ENCODE results near the gene NLRP6. TPM values are rescaled to one million over a fixed set of nuclear protein-coding genes. Genes with fewer than 3 reads are reported as not detected.
"Not testable (repeated sequence)": the region's sequence is repeated elsewhere in the genome, so short reads cannot be mapped to it uniquely, and the experiment has no call there.

NLRP6 gene
- total RNA-seq, 1 experiment from 2014 or later = not detected

- H3K4me1 ChIP-seq (ENCODE audit: insufficient read depth, low read length, poor library complexity, severe bottlenecking) = peaks cover 29% of the 10 kb centered on the region
- ChIA-PET CTCF (interaction anchor here (0.6 kb wide), 1 partner anchor 29 kb away, joined by 3 read pairs; no protein-coding TSS in a partner anchor), POLR2A (ENCODE audit: low non-redundant PET) (no interaction called here)
- TF ChIP-seq EZH2 (IDR thresholded peaks at IDR 0.05; ENCODE audit: borderline replicate concordance, low read depth, low read length, poor library complexity, severe bottlenecking) (no peak), CTCF (conservative IDR thresholded peaks at IDR 0.05; ENCODE audit: low read depth, low read length) (no peak)
- no peaks in the 10 kb centered on the region for H3K27me3 ChIP-seq (replicated peaks; ENCODE audit: insufficient read depth, low read depth, low read length, poor library complexity)
- H3K4me3 ChIP-seq (ENCODE audit: low read depth, low read length, poor library complexity, severe bottlenecking) = no peak overlapping the region
- BruUV-seq (replicated peaks) = no TSS peak
- H3K36me3 ChIP-seq (ENCODE audit: insufficient read depth, low read length, poor library complexity, severe bottlenecking) = no peaks in the 10 kb centered on the region
- no peaks in the 10 kb centered on the region for H3K9me3 ChIP-seq (ENCODE audit: low read depth, low read length, poor library complexity, severe bottlenecking)
- no peak for DNase-seq (ENCODE audit: low spot score)
- no peak overlapping the region for H3K27ac ChIP-seq (ENCODE audit: low read depth, low read length, poor library complexity, severe bottlenecking)
- intact Hi-C loops (cut with micrococcal nuclease; ENCODE audit: unreplicated experiment) = no loop called here
Observed at GRCh38 chr11:312092-312816, 34.0 kb downstream of the NLRP6 start.

GRCh38 chr11:313304-313786 lies 35.1 kb downstream of the NLRP6 start:
- TF ChIP-seq CTCF (conservative IDR thresholded peaks at IDR 0.05; ENCODE audit: low read depth, low read length) (no peak), EZH2 (IDR thresholded peaks at IDR 0.05; ENCODE audit: borderline replicate concordance, low read depth, low read length, poor library complexity, severe bottlenecking) (no peak)
- H3K4me3 ChIP-seq (ENCODE audit: low read depth, low read length, poor library complexity, severe bottlenecking) = no peak overlapping the region

GRCh38 chr11:313787-314553 lies 35.8 kb downstream of the NLRP6 start, which contains the start of gene IFITM1:
TSS of gene IFITM1 (plus strand) at chr11:314040. CDS start at chr11:314171, 131 bp downstream.
- POLR2A ChIA-PET (ENCODE audit: low non-redundant PET) = no interaction called here
- peak; percentile 84 for DNase-seq (ENCODE audit: low spot score)
- Histone ChIP-seq H3K27me3 (replicated peaks; ENCODE audit: insufficient read depth, low read depth, low read length, poor library complexity) (no peaks in the 10 kb centered on the region), H3K27ac (ENCODE audit: low read depth, low read length, poor library complexity, severe bottlenecking) (peak within 1 kb of the TSS; percentile 81), H3K9me3 (ENCODE audit: low read depth, low read length, poor library complexity, severe bottlenecking) (no peaks in the 10 kb centered on the region), H3K36me3 (ENCODE audit: insufficient read depth, low read length, poor library complexity, severe bottlenecking) (no peaks in the 10 kb centered on the region), H3K4me3 (ENCODE audit: low read depth, low read length, poor library complexity, severe bottlenecking) (peak within 1 kb of the TSS; percentile 55), H3K4me1 (ENCODE audit: insufficient read depth, low read length, poor library complexity, severe bottlenecking) (peaks cover 20% of the 10 kb centered on the region)
- BruUV-seq (replicated peaks) = TSS peak; percentile 81
- intact Hi-C loops (cut with micrococcal nuclease; ENCODE audit: unreplicated experiment) = no loop called here
- CTCF ChIA-PET = no interaction called here
- TF ChIP-seq EZH2 (IDR thresholded peaks at IDR 0.05; ENCODE audit: borderline replicate concordance, low read depth, low read length, poor library complexity, severe bottlenecking) (no peak), CTCF (conservative IDR thresholded peaks at IDR 0.05; ENCODE audit: low read depth, low read length) (no peak)

More at GRCh38 chr11:313304-313786, 35.1 kb downstream of the NLRP6 start:
- CTCF ChIA-PET = no interaction called here
- no TSS peak for BruUV-seq (replicated peaks)
- H3K36me3 ChIP-seq (ENCODE audit: insufficient read depth, low read length, poor library complexity, severe bottlenecking) = no peaks in the 10 kb centered on the region
- H3K27me3 ChIP-seq (replicated peaks; ENCODE audit: insufficient read depth, low read depth, low read length, poor library complexity) = no peaks in the 10 kb centered on the region
- DNase-seq (ENCODE audit: low spot score) = no peak
- H3K27ac ChIP-seq (ENCODE audit: low read depth, low read length, poor library complexity, severe bottlenecking) = peak overlapping the region; percentile 81
- intact Hi-C loops (cut with micrococcal nuclease; ENCODE audit: unreplicated experiment) = no loop called here
- H3K4me1 ChIP-seq (ENCODE audit: insufficient read depth, low read length, poor library complexity, severe bottlenecking) = peaks cover 21% of the 10 kb centered on the region
- no peaks in the 10 kb centered on the region for H3K9me3 ChIP-seq (ENCODE audit: low read depth, low read length, poor library complexity, severe bottlenecking)
- POLR2A ChIA-PET (ENCODE audit: low non-redundant PET) = no interaction called here

GRCh38 chr11:314554-314875 lies 36.3 kb downstream of the NLRP6 start:
- H3K9me3 ChIP-seq (ENCODE audit: low read depth, low read length, poor library complexity, severe bottlenecking); intact Hi-C loops (cut with micrococcal nuclease; ENCODE audit: unreplicated experiment); H3K36me3 ChIP-seq (ENCODE audit: insufficient read depth, low read length, poor library complexity, severe bottlenecking); DNase-seq (ENCODE audit: low spot score); H3K27me3 ChIP-seq (replicated peaks; ENCODE audit: insufficient read depth, low read depth, low read length, poor library complexity); CTCF ChIA-PET; POLR2A ChIA-PET (ENCODE audit: low non-redundant PET); BruUV-seq (replicated peaks): not testable (repeated sequence)
- H3K4me1 ChIP-seq (ENCODE audit: insufficient read depth, low read length, poor library complexity, severe bottlenecking) = peaks cover 18% of the 10 kb centered on the region
- peak overlapping the region; percentile 55 for H3K4me3 ChIP-seq (ENCODE audit: low read depth, low read length, poor library complexity, severe bottlenecking)
- H3K27ac ChIP-seq (ENCODE audit: low read depth, low read length, poor library complexity, severe bottlenecking) = peak overlapping the region; percentile 81

All from A673 (cell line).